IMR-90 (cell line): Measurements from ENCODE around the gene LRIG1. TPM values are rescaled to one million over a fixed set of nuclear protein-coding genes. Genes with fewer than 3 reads are reported as not detected.

Source experiments
- ATAC-seq: fragments of 200-7000 bp; cut with Tn5 transposase; 2 replicates; pipeline ENCODE4 v1.9.1; 2020; ENCODE audit warnings: low read depth, mild to moderate bottlenecking, moderate library complexity
- BruUV-seq: library from RNA; stranded (reverse); fragments of 400-500 nt; replicated peaks from 2 replicates; lab custom pipeline; 2021; lab: Mats Ljungman, UMichigan
- CTCF ChIA-PET: fragments of 300-600 bp; formaldehyde crosslinking; extraction: SDS; loops from one replicate; lab custom pipeline; 2021; ENCODE audit warnings: antibody characterized with exemption; lab: Yijun Ruan, JAX
- POLR2A ChIA-PET: fragments of 300-600 bp; sonication (Branson Sonifier 250); formaldehyde crosslinking; loops from one replicate; lab custom pipeline; 2022; ENCODE audit warnings: antibody characterized with exemption; ENCODE audit not compliant: unreplicated experiment; lab: Charles Lee
- DNase-seq: peaks from one replicate; pipeline ENCODE4 v3.0.0; 2013
- H2AFZ ChIP-seq: replicated peaks from 2 replicates; pipeline ENCODE3; 2013; ENCODE audit warnings: low read length, mild to moderate bottlenecking; ENCODE audit not compliant: poor library complexity
- H2AK5ac ChIP-seq: 2 replicates; pipeline ENCODE4 v1.6.1; 2013; ENCODE audit warnings: low read depth, low read length, inconsistent platforms
- H2AK9ac ChIP-seq: replicated peaks from 2 replicates; pipeline ENCODE3; 2013; ENCODE audit warnings: mild to moderate bottlenecking, low read depth, low read length, moderate library complexity; ENCODE audit not compliant: poor library complexity
- H2BK120ac ChIP-seq: 2 replicates; pipeline ENCODE4 v1.6.1; 2013; ENCODE audit warnings: low read depth, low read length, inconsistent platforms
- H2BK15ac ChIP-seq: 3 replicates; pipeline ENCODE4 v1.6.1; 2013; ENCODE audit warnings: low read depth, low read length, inconsistent platforms
- H2BK20ac ChIP-seq: 2 replicates; pipeline ENCODE4 v1.6.1; 2013; ENCODE audit warnings: low read depth, mild to moderate bottlenecking, inconsistent platforms, low read length, moderate library complexity
- H2BK5ac ChIP-seq: 2 replicates; pipeline ENCODE4 v1.6.1; 2013; ENCODE audit warnings: mild to moderate bottlenecking, low read depth, low read length, inconsistent platforms; ENCODE audit not compliant: poor library complexity, severe bottlenecking
- H3K14ac ChIP-seq: replicated peaks from 2 replicates; pipeline ENCODE4 v1.6.1; 2013; ENCODE audit warnings: low read depth, low read length, inconsistent platforms
- H3K18ac ChIP-seq: 2 replicates; pipeline ENCODE4 v1.6.1; 2013; ENCODE audit warnings: low read depth, low read length, control low read depth
- H3K23ac ChIP-seq: 2 replicates; pipeline ENCODE4 v1.6.1; 2013; ENCODE audit warnings: low read depth, low read length, inconsistent platforms
- H3K27ac ChIP-seq: 2 replicates; pipeline ENCODE4 v1.5.1; 2013; ENCODE audit warnings: mild to moderate bottlenecking, control low read depth, low read length; ENCODE audit not compliant: insufficient read depth
- H3K27me3 ChIP-seq: 2 replicates; pipeline ENCODE4 v1.6.1; 2013; ENCODE audit warnings: low read length; ENCODE audit not compliant: control insufficient read depth, insufficient read depth
- H3K36me3 ChIP-seq: 2 replicates; pipeline ENCODE4 v1.6.1; 2013; ENCODE audit warnings: low read length, mixed read lengths; ENCODE audit not compliant: control insufficient read depth, insufficient read depth
- H3K4ac ChIP-seq: 2 replicates; pipeline ENCODE4 v1.6.1; 2013; ENCODE audit warnings: low read depth, low read length, inconsistent platforms
- H3K4me1 ChIP-seq: 2 replicates; pipeline ENCODE4 v1.6.1; 2013; ENCODE audit warnings: low read length, mixed read lengths; ENCODE audit not compliant: control insufficient read depth, insufficient read depth
- H3K4me2 ChIP-seq: 2 replicates; pipeline ENCODE4 v1.6.1; 2013; ENCODE audit warnings: low read depth, mild to moderate bottlenecking, control low read depth, low read length, moderate library complexity
- H3K4me3 ChIP-seq: 2 replicates; pipeline ENCODE4 v1.5.1; 2013; ENCODE audit warnings: low read depth, mild to moderate bottlenecking, control low read depth, low read length, moderate library complexity; ENCODE audit not compliant: insufficient read depth
- H3K56ac ChIP-seq: 2 replicates; pipeline ENCODE4 v1.6.1; 2013; ENCODE audit warnings: low read length, inconsistent platforms; ENCODE audit not compliant: insufficient read depth; ENCODE audit errors: extremely low read depth
- H3K79me1 ChIP-seq, 2 experiments: 2 replicates each; pipeline ENCODE4 v1.6.1; 2013; ENCODE audit warnings: low read length in 2 of 2, inconsistent platforms in 1 of 2, low read depth in 1 of 2
- H3K9ac ChIP-seq: 2 replicates; pipeline ENCODE4 v1.6.1; 2013; ENCODE audit warnings: low read depth, low read length, control low read depth
- H3K9me1 ChIP-seq: 2 replicates; pipeline ENCODE4 v1.6.1; 2013; ENCODE audit warnings: low read length, inconsistent platforms; ENCODE audit not compliant: insufficient read depth
- H3K9me3 ChIP-seq: 2 replicates; pipeline ENCODE4 v1.6.1; 2013; ENCODE audit warnings: low read length; ENCODE audit not compliant: control insufficient read depth, insufficient read depth
- H4K20me1 ChIP-seq: 2 replicates; pipeline ENCODE4 v1.6.1; 2013; ENCODE audit warnings: low read length, inconsistent platforms; ENCODE audit not compliant: insufficient read depth
- H4K5ac ChIP-seq: 2 replicates; pipeline ENCODE4 v1.6.1; 2013; ENCODE audit warnings: mild to moderate bottlenecking, low read depth, low read length, control low read depth
- H4K8ac ChIP-seq, 2 experiments: 2 replicates each; pipeline ENCODE4 v1.6.1; 2013; ENCODE audit warnings: low read depth in 2 of 2, low read length in 2 of 2, control low read depth in 1 of 2, inconsistent platforms in 1 of 2
- H4K91ac ChIP-seq: 2 replicates; pipeline ENCODE4 v1.6.1; 2013; ENCODE audit warnings: low read depth, low read length, inconsistent platforms; ENCODE audit not compliant: insufficient read depth
- CEBPB ChIP-seq: IDR thresholded peaks from 2 replicates; pipeline ENCODE4 v1.6.1; 2012; ENCODE audit warnings: low read depth, low read length, improper control_type of control experiment
- CHD1 ChIP-seq: IDR thresholded peaks from 2 replicates; pipeline ENCODE4 v1.6.1; 2012; ENCODE audit warnings: low read depth, low read length, improper control_type of control experiment
- FOS ChIP-seq: fragments of 150-350 bp; IDR thresholded peaks from 2 replicates; pipeline ENCODE4 v1.6.1; 2016; ENCODE audit warnings: low read depth, low read length
- MAZ ChIP-seq: IDR thresholded peaks from 2 replicates; pipeline ENCODE4 v1.6.1; 2012; ENCODE audit warnings: low read depth, mild to moderate bottlenecking, low read length, improper control_type of control experiment, moderate library complexity, borderline replicate concordance
- MXI1 ChIP-seq: IDR thresholded peaks from 2 replicates; pipeline ENCODE4 v1.6.1; 2012; ENCODE audit warnings: low read depth, mild to moderate bottlenecking, low read length, moderate library complexity, borderline replicate concordance
- NFE2L2 ChIP-seq: fragments of 150-350 bp; IDR thresholded peaks from 2 replicates; pipeline ENCODE4 v1.6.1; 2016; ENCODE audit warnings: low read depth, mild to moderate bottlenecking, low read length
- POLR2A ChIP-seq: IDR thresholded peaks from 2 replicates; pipeline ENCODE4 v1.6.1; 2012; ENCODE audit warnings: mild to moderate bottlenecking, low read depth, low read length
- RAD21 ChIP-seq: IDR thresholded peaks from 2 replicates; pipeline ENCODE4 v1.6.1; 2012; ENCODE audit warnings: low read length, improper control_type of control experiment
- RCOR1 ChIP-seq: IDR thresholded peaks from 2 replicates; pipeline ENCODE4 v1.6.1; 2012; ENCODE audit warnings: mild to moderate bottlenecking, low read length, improper control_type of control experiment; ENCODE audit not compliant: insufficient replicate concordance
- RFX5 ChIP-seq: IDR thresholded peaks from 2 replicates; pipeline ENCODE4 v1.8.0; 2012; ENCODE audit warnings: low read depth, mild to moderate bottlenecking, low read length, moderate library complexity
- SMC3 ChIP-seq: fragments of 150-350 bp; IDR thresholded peaks from 2 replicates; pipeline ENCODE4 v1.6.1; 2016; ENCODE audit warnings: low read depth, mild to moderate bottlenecking, antibody characterized with exemption, low read length, moderate library complexity
- whole genome bisulfite sequencing, 2 experiments: methylation state at CpG; one replicate each; pipeline versions ENCODE4 v1.1.5 to v1.1.7; 2013; ENCODE audit warnings: missing lambda C conversion rate in 2 of 2; ENCODE audit not compliant: insufficient read length in 1 of 2; ENCODE audit errors: extremely low coverage in 2 of 2; 5-methylcytosine and 5-hydroxymethylcytosine counted together
- dilution Hi-C: fragments of 300-500 bp; cut with HindIII; formaldehyde crosslinking; loops from one replicate; pipeline ENCODE4 v1.14.3; 2018; ENCODE audit warnings: low sequenced_read_pairs; ENCODE audit not compliant: unreplicated experiment
- in situ Hi-C: fragments of 300-500 bp; cut with MboI; formaldehyde crosslinking; loops from 3 replicates; pipeline ENCODE4 v1.14.3; 2019; ENCODE audit warnings: low sequenced_read_pairs, inconsistent platforms, mixed read lengths
- intact Hi-C: fragments of 100-400 bp; cut with micrococcal nuclease; formaldehyde crosslinking; loops from 2 replicates; pipeline ENCODE4 v1.10.0; 2022
- polyA plus RNA-seq, 3 experiments: library from polyadenylated mRNA; depleted of rRNA; stranded (reverse); fragments of >200 nt; gene quantifications; 2 replicates each; pipeline ENCODE4 v1.2.3, GENCODE V29; 2012; ENCODE audit warnings: low replicate concordance in 1 of 3
- total RNA-seq: library from RNA; depleted of rRNA; stranded (reverse); fragments of >200 nt; gene quantifications from 2 replicates; pipeline ENCODE4 v1.2.3, GENCODE V29; 2012
- TF ChIP-seq, protein P1 (sequence below): fragments of 150-350 bp; IDR thresholded peaks from 2 replicates; pipeline ENCODE4 v1.6.1; 2016; ENCODE audit warnings: low read depth, mild to moderate bottlenecking, low read length, moderate library complexity, borderline replicate concordance
- TF ChIP-seq, protein P2 (sequence below): fragments of 150-350 bp; IDR thresholded peaks from 2 replicates; pipeline ENCODE4 v1.6.1; 2017; ENCODE audit warnings: mild to moderate bottlenecking, antibody characterized with exemption, low read length, low read depth

The LRIG1 gene
- total and polyA plus RNA-seq, 2 of the 4 experiments (the other 2 are of a cell fraction), result 62.8 to 87.8 TPM

GRCh38 chr3:66396888-66397287 lies 103.9 kb downstream of the LRIG1 start:
- no peak overlapping the region for H2BK120ac ChIP-seq
- no peak overlapping the region for H3K14ac ChIP-seq
- peaks cover 66% of the 10 kb centered on the region for H3K36me3 ChIP-seq
- no peak overlapping the region for H3K56ac ChIP-seq
- CTCF ChIA-PET, result no interaction called here
- WGBS, 2 experiments, result 100% methylated on average over 2 of the region's 9 CpGs; no CpG with 5 or more reads in 1 of the 2 experiments
- no peaks in the 10 kb centered on the region for H3K9me3 ChIP-seq
- no peak overlapping the region for H2BK15ac ChIP-seq
- no peak overlapping the region for H3K23ac ChIP-seq
- H3K4me1 ChIP-seq, result peaks cover 13% of the 10 kb centered on the region
- in situ Hi-C loops, result no loop called here
- no peak overlapping the region for H2AK9ac ChIP-seq
- H3K79me1 ChIP-seq, result peaks cover 2 to 16% of the 10 kb centered on the region in 2 experiments; a peak in 2 of 4 replicates
- no peak overlapping the region for H2AFZ ChIP-seq
- H3K4me2 ChIP-seq, result no peak overlapping the region
- DNase-seq (no peak), ATAC-seq (no peak)
- H3K4me3 ChIP-seq, result no peak overlapping the region
- no peak overlapping the region for H2BK5ac ChIP-seq
- no peak for TF ChIP-seq CEBPB
- TF ChIP-seq, protein P1, sequence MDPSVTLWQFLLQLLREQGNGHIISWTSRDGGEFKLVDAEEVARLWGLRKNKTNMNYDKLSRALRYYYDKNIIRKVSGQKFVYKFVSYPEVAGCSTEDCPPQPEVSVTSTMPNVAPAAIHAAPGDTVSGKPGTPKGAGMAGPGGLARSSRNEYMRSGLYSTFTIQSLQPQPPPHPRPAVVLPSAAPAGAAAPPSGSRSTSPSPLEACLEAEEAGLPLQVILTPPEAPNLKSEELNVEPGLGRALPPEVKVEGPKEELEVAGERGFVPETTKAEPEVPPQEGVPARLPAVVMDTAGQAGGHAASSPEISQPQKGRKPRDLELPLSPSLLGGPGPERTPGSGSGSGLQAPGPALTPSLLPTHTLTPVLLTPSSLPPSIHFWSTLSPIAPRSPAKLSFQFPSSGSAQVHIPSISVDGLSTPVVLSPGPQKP, result no peak
- TF ChIP-seq, protein P2, sequence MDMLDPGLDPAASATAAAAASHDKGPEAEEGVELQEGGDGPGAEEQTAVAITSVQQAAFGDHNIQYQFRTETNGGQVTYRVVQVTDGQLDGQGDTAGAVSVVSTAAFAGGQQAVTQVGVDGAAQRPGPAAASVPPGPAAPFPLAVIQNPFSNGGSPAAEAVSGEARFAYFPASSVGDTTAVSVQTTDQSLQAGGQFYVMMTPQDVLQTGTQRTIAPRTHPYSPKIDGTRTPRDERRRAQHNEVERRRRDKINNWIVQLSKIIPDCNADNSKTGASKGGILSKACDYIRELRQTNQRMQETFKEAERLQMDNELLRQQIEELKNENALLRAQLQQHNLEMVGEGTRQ, result no peak
- no peak for TF ChIP-seq CHD1
- TF ChIP-seq MAZ, result no peak
- TF ChIP-seq POLR2A, result no peak
- no peak for TF ChIP-seq NFE2L2
- TF ChIP-seq SMC3, result no peak
- no peak for TF ChIP-seq RCOR1
- no peak for TF ChIP-seq RFX5
- no peak for TF ChIP-seq MXI1
- no peak for TF ChIP-seq RAD21
- TF ChIP-seq FOS, result no peak
- no peak overlapping the region for H2AK5ac ChIP-seq
- POLR2A ChIA-PET, result interaction anchor here (0.6 kb wide), 1 partner anchor 352 kb away, joined by 3 read pairs; no protein-coding TSS in a partner anchor
- no peak overlapping the region for H3K4ac ChIP-seq
- H4K20me1 ChIP-seq, result no peaks in the 10 kb centered on the region
- no peak overlapping the region for H4K91ac ChIP-seq
- no peaks in the 10 kb centered on the region for H3K27me3 ChIP-seq
- H3K18ac ChIP-seq, result no peak overlapping the region
- no peak overlapping the region for H3K9ac ChIP-seq
- no peak overlapping the region for H4K5ac ChIP-seq
- dilution Hi-C loops, result no loop called here
- no peak overlapping the region for H3K27ac ChIP-seq
- peaks cover 26% of the 10 kb centered on the region for H3K9me1 ChIP-seq
- H2BK20ac ChIP-seq, result no peak overlapping the region
- no TSS peak for BruUV-seq
- H4K8ac ChIP-seq, result no peak overlapping the region
- intact Hi-C loops, result no loop called here
